GM23338 (cell line): ENCODE data around the gene KRT1. TPM values are rescaled to one million over a fixed set of nuclear protein-coding genes. Genes with fewer than 3 reads are reported as not detected.

Source experiments
- ATAC-seq: fragments of 200-7000 bp; cut with Tn5 transposase; 3 replicates; pipeline ENCODE4 v1.9.1; 2020
- DNase-seq: peaks from one replicate; pipeline ENCODE4 v3.0.0-alpha.2; 2015; ENCODE audit warnings: low spot score
- H2AFZ ChIP-seq: fragments of 200-600 bp; sonication (generic); 2 replicates; pipeline ENCODE4 v1.8.0; 2016; ENCODE audit warnings: antibody characterized with exemption, mild to moderate bottlenecking, moderate library complexity
- H3F3A ChIP-seq: fragments of 200-600 bp; sonication (generic); replicated peaks from 2 replicates; pipeline ENCODE4 v1.8.0; 2017; ENCODE audit warnings: antibody characterized with exemption, mixed run types, low read depth
- H3K27ac ChIP-seq: fragments of 200-600 bp; sonication (generic); 2 replicates; pipeline ENCODE4 v1.6.1; 2016; ENCODE audit warnings: low read depth
- H3K27me3 ChIP-seq: fragments of 200-600 bp; sonication (generic); 2 replicates; pipeline ENCODE4 v1.8.0; 2016; ENCODE audit warnings: mild to moderate bottlenecking, mixed run types, moderate library complexity; ENCODE audit not compliant: insufficient read depth
- H3K36me3 ChIP-seq: fragments of 200-600 bp; sonication (generic); 2 replicates; pipeline ENCODE4 v1.8.0; 2016; ENCODE audit warnings: mild to moderate bottlenecking; ENCODE audit not compliant: insufficient read depth
- H3K4me1 ChIP-seq: fragments of 200-600 bp; sonication (generic); 2 replicates; pipeline ENCODE4 v1.8.0; 2016; ENCODE audit warnings: mild to moderate bottlenecking, moderate library complexity; ENCODE audit not compliant: insufficient read depth
- H3K4me2 ChIP-seq: fragments of 200-600 bp; sonication (generic); 2 replicates; pipeline ENCODE4 v1.7.1; 2017; ENCODE audit warnings: mixed run types
- H3K4me3 ChIP-seq: fragments of 200-600 bp; sonication (generic); 2 replicates; pipeline ENCODE4 v1.6.1; 2016; ENCODE audit warnings: mixed run types
- H3K79me2 ChIP-seq: fragments of 200-600 bp; sonication (generic); replicated peaks from 2 replicates; pipeline ENCODE4 v1.8.0; 2017; ENCODE audit warnings: mild to moderate bottlenecking; ENCODE audit not compliant: insufficient read depth
- H3K9me2 ChIP-seq: fragments of 200-600 bp; sonication (generic); 2 replicates; pipeline ENCODE4 v1.8.0; 2017; ENCODE audit not compliant: insufficient read depth
- H4K20me1 ChIP-seq: fragments of 200-600 bp; sonication (generic); replicated peaks from 2 replicates; pipeline ENCODE4 v1.8.0; 2017; ENCODE audit warnings: mild to moderate bottlenecking; ENCODE audit not compliant: insufficient read depth
- H3K27ac Mint-ChIP-seq: 2 replicates; pipeline ENCODE4 v1.8.0; 2020; ENCODE audit warnings: inconsistent platforms, mild to moderate bottlenecking, moderate library complexity, mixed read lengths
- H3K27me3 Mint-ChIP-seq: 3 replicates; pipeline ENCODE4 v1.8.0; 2022; ENCODE audit warnings: low read depth, mild to moderate bottlenecking, moderate library complexity, mixed read lengths, inconsistent platforms; ENCODE audit not compliant: insufficient read depth, poor library complexity
- H3K36me3 Mint-ChIP-seq: 3 replicates; pipeline ENCODE4 v1.8.0; 2021; ENCODE audit warnings: low read depth, mild to moderate bottlenecking, inconsistent platforms, moderate library complexity, mixed read lengths
- H3K4me1 Mint-ChIP-seq: 3 replicates; pipeline ENCODE4 v1.8.0; 2020; ENCODE audit warnings: mild to moderate bottlenecking, inconsistent platforms, mixed read lengths
- H3K4me3 Mint-ChIP-seq: 3 replicates; pipeline ENCODE4 v1.8.0; 2021; ENCODE audit warnings: moderate library complexity, mild to moderate bottlenecking, inconsistent platforms, mixed read lengths
- H3K9me3 Mint-ChIP-seq: 3 replicates; pipeline ENCODE4 v1.8.0; 2020; ENCODE audit warnings: moderate library complexity, mild to moderate bottlenecking, inconsistent platforms, mixed read lengths
- JUNB ChIP-seq: IDR thresholded peaks from one replicate; pipeline ENCODE4 v1.6.1; 2016; ENCODE audit warnings: antibody characterized with exemption; ENCODE audit not compliant: unreplicated experiment
- REST ChIP-seq: IDR thresholded peaks from one replicate; pipeline ENCODE4 v1.6.1; 2018; ENCODE audit warnings: antibody characterized with exemption; ENCODE audit not compliant: unreplicated experiment
- ZNF114 ChIP-seq: fragments of 250-450 bp; sonication (Bioruptor Pico); IDR thresholded peaks from 2 replicates; pipeline ENCODE4 v1.5.0; 2020; ENCODE audit warnings: mild to moderate bottlenecking, moderate library complexity
- ZNF462 ChIP-seq: fragments of 250-450 bp; sonication (Bioruptor Pico); IDR thresholded peaks from 2 replicates; pipeline ENCODE4 v1.5.0; 2020; ENCODE audit warnings: mild to moderate bottlenecking, moderate library complexity
- polyA plus RNA-seq: library from polyadenylated mRNA; unstranded; fragments of >200 nt; fragmentation: Nextera tagmentation; extraction: Ambion mirVana; gene quantifications from 2 replicates; pipeline ENCODE4 v1.2.1, GENCODE V29; 2016
- total RNA-seq: library from RNA; depleted of rRNA; stranded (reverse); fragments of >200 nt; shearing (Covaris generic); gene quantifications from 2 replicates; pipeline ENCODE4 v1.2.3, GENCODE V29; 2014
- TF ChIP-seq, protein P1 (sequence below), 2 experiments: fragments of 200-600 bp in 1 of 2; sonication (generic) in 1 of 2; conservative IDR thresholded peaks; 2 replicates each; pipeline versions ENCODE4 v1.5.1 to v1.6.1; 2016 to 2017; ENCODE audit warnings: antibody characterized with exemption in 2 of 2, low read depth in 2 of 2, mild to moderate bottlenecking in 2 of 2, moderate library complexity in 1 of 2

The KRT1 gene
- total and polyA plus RNA-seq, 2 experiments from 2014 or later, result not detected

GRCh38 chr12:52669426-52669825 lies 10.8 kb downstream of the KRT1 start:
- no peaks in the 10 kb centered on the region for H3K4me1 ChIP-seq
- Mint-ChIP-seq H3K4me1 (no peaks in the 10 kb centered on the region), H3K27ac (no peak overlapping the region), H3K4me3 (no peak overlapping the region), H3K36me3 (no peaks in the 10 kb centered on the region), H3K9me3 (no peaks in the 10 kb centered on the region), H3K27me3 (no peaks in the 10 kb centered on the region)
- H2AFZ ChIP-seq, result no peak overlapping the region
- no peak overlapping the region for H3K4me2 ChIP-seq
- DNase-seq, result no peak
- TF ChIP-seq, protein P1, sequence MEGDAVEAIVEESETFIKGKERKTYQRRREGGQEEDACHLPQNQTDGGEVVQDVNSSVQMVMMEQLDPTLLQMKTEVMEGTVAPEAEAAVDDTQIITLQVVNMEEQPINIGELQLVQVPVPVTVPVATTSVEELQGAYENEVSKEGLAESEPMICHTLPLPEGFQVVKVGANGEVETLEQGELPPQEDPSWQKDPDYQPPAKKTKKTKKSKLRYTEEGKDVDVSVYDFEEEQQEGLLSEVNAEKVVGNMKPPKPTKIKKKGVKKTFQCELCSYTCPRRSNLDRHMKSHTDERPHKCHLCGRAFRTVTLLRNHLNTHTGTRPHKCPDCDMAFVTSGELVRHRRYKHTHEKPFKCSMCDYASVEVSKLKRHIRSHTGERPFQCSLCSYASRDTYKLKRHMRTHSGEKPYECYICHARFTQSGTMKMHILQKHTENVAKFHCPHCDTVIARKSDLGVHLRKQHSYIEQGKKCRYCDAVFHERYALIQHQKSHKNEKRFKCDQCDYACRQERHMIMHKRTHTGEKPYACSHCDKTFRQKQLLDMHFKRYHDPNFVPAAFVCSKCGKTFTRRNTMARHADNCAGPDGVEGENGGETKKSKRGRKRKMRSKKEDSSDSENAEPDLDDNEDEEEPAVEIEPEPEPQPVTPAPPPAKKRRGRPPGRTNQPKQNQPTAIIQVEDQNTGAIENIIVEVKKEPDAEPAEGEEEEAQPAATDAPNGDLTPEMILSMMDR (conservative IDR thresholded peaks at IDR 0.05; ENCODE audit: low read depth in 2 of 2), result no peak
- TF ChIP-seq ZNF462 (CRISPR knock-in tag) (no peak), ZNF114 (no peak), JUNB (no peak), REST (no peak)
- H3K27ac ChIP-seq, result no peak overlapping the region
- H4K20me1 ChIP-seq, result no peaks in the 10 kb centered on the region
- H3K36me3 ChIP-seq, result no peaks in the 10 kb centered on the region
- no peaks in the 10 kb centered on the region for H3K79me2 ChIP-seq
- H3K9me2 ChIP-seq, result no peaks in the 10 kb centered on the region
- no peaks in the 10 kb centered on the region for H3K27me3 ChIP-seq
- H3K4me3 ChIP-seq, result no peak overlapping the region
- no peak for ATAC-seq
- no peaks in the 10 kb centered on the region for H3F3A ChIP-seq
